Fibroblast of lung (primary cell): ENCODE data around the gene ZNF688. TPM values are rescaled to one million over a fixed set of nuclear protein-coding genes. Genes with fewer than 3 reads are reported as not detected.

Source experiments
- DNase-seq, 2 donors: peaks; one replicate each; pipeline versions ENCODE4 v3.0.0 to v3.0.0-alpha.2; 2010; ENCODE audit warnings: low read depth in 2 of 2
- H2AFZ ChIP-seq: 2 replicates; pipeline ENCODE4 v1.5.1; 2012; ENCODE audit warnings: low read length, control low read depth, inconsistent platforms
- H3K27ac ChIP-seq: 2 replicates; pipeline ENCODE4 v1.5.1; 2011; ENCODE audit warnings: low read length, control low read depth; ENCODE audit not compliant: insufficient read depth
- H3K27me3 ChIP-seq: 2 replicates; pipeline ENCODE4 v1.5.1; 2011; ENCODE audit warnings: mild to moderate bottlenecking, low read length; ENCODE audit not compliant: control insufficient read depth, insufficient read depth
- H3K36me3 ChIP-seq: 2 replicates; pipeline ENCODE4 v1.5.1; 2011; ENCODE audit warnings: low read length; ENCODE audit not compliant: control insufficient read depth, insufficient read depth
- H3K4me1 ChIP-seq: 2 replicates; pipeline ENCODE4 v1.5.1; 2011; ENCODE audit warnings: low read length; ENCODE audit not compliant: control insufficient read depth, insufficient read depth; ENCODE audit errors: extremely low read depth
- H3K4me2 ChIP-seq: 2 replicates; pipeline ENCODE4 v1.5.1; 2011; ENCODE audit warnings: low read length, control low read depth; ENCODE audit not compliant: insufficient read depth; ENCODE audit errors: extremely low read depth
- H3K4me3 ChIP-seq, 4 experiments: fragments of 200-600 bp in 1 of 4; sonication (generic) in 1 of 4; replicated peaks in 1 of 4; 2 replicates each; pipeline ENCODE4 v1.5.1; 2011 to 2016; ENCODE audit warnings: low read length in 4 of 4, low read depth in 3 of 4, mild to moderate bottlenecking in 3 of 4, control low read depth in 2 of 4, inconsistent platforms in 1 of 4, mixed read lengths in 1 of 4; ENCODE audit not compliant: insufficient read depth in 1 of 4; ENCODE audit errors: control extremely low read depth in 1 of 4
- H3K79me2 ChIP-seq: 2 replicates; pipeline ENCODE4 v1.5.1; 2012; ENCODE audit warnings: mild to moderate bottlenecking, low read length, inconsistent platforms; ENCODE audit not compliant: control insufficient read depth, insufficient read depth
- H3K9ac ChIP-seq: 2 replicates; pipeline ENCODE4 v1.5.1; 2011; ENCODE audit warnings: mild to moderate bottlenecking, low read length, control low read depth; ENCODE audit not compliant: insufficient read depth
- H3K9me3 ChIP-seq: 2 replicates; pipeline ENCODE4 v1.5.1; 2012; ENCODE audit warnings: low read depth, low read length; ENCODE audit not compliant: control insufficient read depth, insufficient read depth
- H4K20me1 ChIP-seq: 2 replicates; pipeline ENCODE4 v1.5.1; 2011; ENCODE audit warnings: low read length; ENCODE audit not compliant: control insufficient read depth, insufficient read depth; ENCODE audit errors: extremely low read depth
- EZH2 ChIP-seq: IDR thresholded peaks from 2 replicates; pipeline ENCODE4 v1.5.1; 2012; ENCODE audit warnings: low read length, control low read depth, mild to moderate bottlenecking; ENCODE audit errors: missing control alignments
- polyA plus RNA-seq, 2 donors: library from polyadenylated mRNA; depleted of rRNA in 1 of 2; stranded (reverse) in 1 of 2; unstranded in 1 of 2; fragments of >200 nt; gene quantifications; 2 replicates each; pipeline ENCODE4 v1.2.1, GENCODE V29; 2011 to 2012; ENCODE audit warnings: missing spikeins in 1 of 2
- total RNA-seq: library from RNA; depleted of rRNA; stranded (reverse); fragments of >200 nt; gene quantifications from 2 replicates; pipeline ENCODE4 v1.2.1, GENCODE V29; 2014
- TF ChIP-seq, protein P1 (sequence below), 2 donors: IDR thresholded peaks in 1 of 2; conservative IDR thresholded peaks in 1 of 2; 1 replicate in 1 of 2; 2 replicates in 1 of 2; pipeline ENCODE4 v1.5.1; 2011 to 2012; ENCODE audit warnings: low read length in 2 of 2, control low read depth in 1 of 2, inconsistent platforms in 1 of 2, low read depth in 1 of 2, mild to moderate bottlenecking in 1 of 2

The ZNF688 gene
- total and polyA plus RNA-seq, 2 donors (not counting 1 experiment from before 2014, with no cell fraction given) = 3.0 to 12.9 TPM

- DNase-seq = no peak
- H2AFZ ChIP-seq = no peak overlapping the region
- no peaks in the 10 kb centered on the region for H4K20me1 ChIP-seq
- peaks cover 3% of the 10 kb centered on the region for H3K4me1 ChIP-seq
- no peaks in the 10 kb centered on the region for H3K9me3 ChIP-seq
- H3K9ac ChIP-seq = no peak overlapping the region
- H3K27ac ChIP-seq = no peak overlapping the region
- no peak overlapping the region for H3K4me2 ChIP-seq
- no peaks in the 10 kb centered on the region for H3K27me3 ChIP-seq
- no peak overlapping the region for H3K4me3 ChIP-seq
- TF ChIP-seq, protein P1, sequence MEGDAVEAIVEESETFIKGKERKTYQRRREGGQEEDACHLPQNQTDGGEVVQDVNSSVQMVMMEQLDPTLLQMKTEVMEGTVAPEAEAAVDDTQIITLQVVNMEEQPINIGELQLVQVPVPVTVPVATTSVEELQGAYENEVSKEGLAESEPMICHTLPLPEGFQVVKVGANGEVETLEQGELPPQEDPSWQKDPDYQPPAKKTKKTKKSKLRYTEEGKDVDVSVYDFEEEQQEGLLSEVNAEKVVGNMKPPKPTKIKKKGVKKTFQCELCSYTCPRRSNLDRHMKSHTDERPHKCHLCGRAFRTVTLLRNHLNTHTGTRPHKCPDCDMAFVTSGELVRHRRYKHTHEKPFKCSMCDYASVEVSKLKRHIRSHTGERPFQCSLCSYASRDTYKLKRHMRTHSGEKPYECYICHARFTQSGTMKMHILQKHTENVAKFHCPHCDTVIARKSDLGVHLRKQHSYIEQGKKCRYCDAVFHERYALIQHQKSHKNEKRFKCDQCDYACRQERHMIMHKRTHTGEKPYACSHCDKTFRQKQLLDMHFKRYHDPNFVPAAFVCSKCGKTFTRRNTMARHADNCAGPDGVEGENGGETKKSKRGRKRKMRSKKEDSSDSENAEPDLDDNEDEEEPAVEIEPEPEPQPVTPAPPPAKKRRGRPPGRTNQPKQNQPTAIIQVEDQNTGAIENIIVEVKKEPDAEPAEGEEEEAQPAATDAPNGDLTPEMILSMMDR (conservative IDR thresholded peaks at IDR 0.05 in 1 of 2, IDR thresholded peaks at IDR 0.05 in 1 of 2; ENCODE audit: low read depth in 1 of 2, low read length in 2 of 2) = no peak
- TF ChIP-seq EZH2 = no peak
- peaks cover 8% of the 10 kb centered on the region for H3K36me3 ChIP-seq
- no peaks in the 10 kb centered on the region for H3K79me2 ChIP-seq
These were observed 42.6 kb downstream of the ZNF688 start for GRCh38 chr16:30528799-30529457.

DNA sequence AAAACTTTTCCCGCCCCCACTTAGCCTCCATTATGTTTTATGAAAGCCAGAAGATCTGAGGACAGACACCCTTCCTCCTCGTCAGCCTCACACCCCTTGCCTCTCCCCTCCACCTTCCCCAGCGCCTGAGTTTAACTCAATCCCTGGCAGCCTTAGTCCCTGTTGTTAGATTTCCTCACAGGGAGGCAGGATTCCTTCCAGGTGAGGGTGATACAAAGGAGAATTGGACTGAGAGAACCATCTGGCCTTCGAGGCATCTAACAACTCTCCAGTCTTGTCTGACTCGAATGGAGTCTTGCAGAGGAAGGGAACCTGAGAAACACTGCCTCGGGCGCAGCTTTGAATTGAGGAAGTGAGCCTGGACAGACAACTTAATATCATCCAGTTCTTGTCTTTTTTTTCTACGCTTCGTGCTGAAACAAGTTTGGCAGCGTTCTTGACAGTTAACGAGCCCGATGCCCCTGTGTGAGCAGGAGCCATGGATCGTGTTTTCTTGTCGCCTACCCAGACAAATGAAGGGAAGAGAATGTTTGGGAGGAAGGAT is 43.8 kb downstream of the ZNF688 start:
- Histone ChIP-seq H3K4me1 (peaks cover 3% of the 10 kb centered on the region), H2AFZ (peak overlapping the region; percentile 66), H4K20me1 (no peaks in the 10 kb centered on the region), H3K79me2 (no peaks in the 10 kb centered on the region), H3K4me2 (peak overlapping the region; percentile 65), H3K27ac (peak overlapping the region; percentile 45), H3K36me3 (peaks cover 8% of the 10 kb centered on the region), H3K4me3 (peak overlapping the region in 2 of 4 experiments; percentile 32 to 47), H3K9ac (peak overlapping the region; percentile 9), H3K9me3 (no peaks in the 10 kb centered on the region), H3K27me3 (no peaks in the 10 kb centered on the region)
- TF ChIP-seq, protein P1 (conservative IDR thresholded peaks at IDR 0.05 in 1 of 2, IDR thresholded peaks at IDR 0.05 in 1 of 2; ENCODE audit: low read depth in 1 of 2, low read length in 2 of 2) = no peak
- no peak for TF ChIP-seq EZH2
- no peak for DNase-seq

GRCh38 chr16:30526823-30527634 is 44.5 kb downstream of the ZNF688 start:
- Histone ChIP-seq H3K4me1 (peaks cover 3% of the 10 kb centered on the region), H3K27ac (peak overlapping the region; percentile 92), H3K9ac (peak overlapping the region; percentile 87), H3K79me2 (no peaks in the 10 kb centered on the region), H3K27me3 (no peaks in the 10 kb centered on the region), H3K4me3 (peak overlapping the region; percentile 67 to 87 (median 80)), H3K36me3 (peaks cover 8% of the 10 kb centered on the region), H3K4me2 (peak overlapping the region; percentile 65), H2AFZ (peak overlapping the region; percentile 79), H4K20me1 (no peaks in the 10 kb centered on the region), H3K9me3 (no peaks in the 10 kb centered on the region)
- TF ChIP-seq, protein P1 (conservative IDR thresholded peaks at IDR 0.05 in 1 of 2, IDR thresholded peaks at IDR 0.05 in 1 of 2; ENCODE audit: low read depth in 1 of 2, low read length in 2 of 2) = peak; percentile 29 to 30
- no peak for TF ChIP-seq EZH2
- DNase-seq = peak; percentile 97
